ENCODE results near the gene IQGAP2.

DNA sequence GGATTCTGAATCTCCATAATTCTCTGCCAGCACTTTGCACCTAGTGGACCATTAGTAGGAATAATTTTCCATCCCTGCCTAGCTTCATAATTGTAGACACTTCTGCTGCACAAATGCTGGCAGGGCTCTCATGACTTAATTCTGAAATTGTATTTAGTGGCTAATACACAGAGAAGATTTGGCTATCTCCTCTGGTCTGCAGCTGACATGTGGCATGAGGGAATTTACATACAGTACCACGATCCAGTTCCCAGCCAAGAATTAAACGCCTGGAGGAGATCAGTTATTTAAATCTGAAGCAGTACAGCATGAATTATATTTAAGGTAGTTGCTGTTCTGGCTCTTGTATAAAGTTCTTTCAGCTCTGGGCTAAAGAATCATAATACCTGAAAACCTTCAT is 46.5 kb downstream of the IQGAP2 start:
- TF ChIP-seq ZNF37A (tag by site-specific recombination; IDR thresholded peaks at IDR 0.05): no peak
- TF ChIP-seq, protein P1, sequence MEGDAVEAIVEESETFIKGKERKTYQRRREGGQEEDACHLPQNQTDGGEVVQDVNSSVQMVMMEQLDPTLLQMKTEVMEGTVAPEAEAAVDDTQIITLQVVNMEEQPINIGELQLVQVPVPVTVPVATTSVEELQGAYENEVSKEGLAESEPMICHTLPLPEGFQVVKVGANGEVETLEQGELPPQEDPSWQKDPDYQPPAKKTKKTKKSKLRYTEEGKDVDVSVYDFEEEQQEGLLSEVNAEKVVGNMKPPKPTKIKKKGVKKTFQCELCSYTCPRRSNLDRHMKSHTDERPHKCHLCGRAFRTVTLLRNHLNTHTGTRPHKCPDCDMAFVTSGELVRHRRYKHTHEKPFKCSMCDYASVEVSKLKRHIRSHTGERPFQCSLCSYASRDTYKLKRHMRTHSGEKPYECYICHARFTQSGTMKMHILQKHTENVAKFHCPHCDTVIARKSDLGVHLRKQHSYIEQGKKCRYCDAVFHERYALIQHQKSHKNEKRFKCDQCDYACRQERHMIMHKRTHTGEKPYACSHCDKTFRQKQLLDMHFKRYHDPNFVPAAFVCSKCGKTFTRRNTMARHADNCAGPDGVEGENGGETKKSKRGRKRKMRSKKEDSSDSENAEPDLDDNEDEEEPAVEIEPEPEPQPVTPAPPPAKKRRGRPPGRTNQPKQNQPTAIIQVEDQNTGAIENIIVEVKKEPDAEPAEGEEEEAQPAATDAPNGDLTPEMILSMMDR (tag by site-specific recombination; IDR thresholded peaks at IDR 0.05): no peak
- TF ChIP-seq ZNF146 (tag by site-specific recombination; IDR thresholded peaks at IDR 0.05): no peak
- TF ChIP-seq ZNF785 (tag by site-specific recombination; IDR thresholded peaks at IDR 0.05): no peak
- TF ChIP-seq ZNF510 (tag by site-specific recombination; IDR thresholded peaks at IDR 0.05; ENCODE audit: insufficient replicate concordance): no peak
- TF ChIP-seq, protein P2, sequence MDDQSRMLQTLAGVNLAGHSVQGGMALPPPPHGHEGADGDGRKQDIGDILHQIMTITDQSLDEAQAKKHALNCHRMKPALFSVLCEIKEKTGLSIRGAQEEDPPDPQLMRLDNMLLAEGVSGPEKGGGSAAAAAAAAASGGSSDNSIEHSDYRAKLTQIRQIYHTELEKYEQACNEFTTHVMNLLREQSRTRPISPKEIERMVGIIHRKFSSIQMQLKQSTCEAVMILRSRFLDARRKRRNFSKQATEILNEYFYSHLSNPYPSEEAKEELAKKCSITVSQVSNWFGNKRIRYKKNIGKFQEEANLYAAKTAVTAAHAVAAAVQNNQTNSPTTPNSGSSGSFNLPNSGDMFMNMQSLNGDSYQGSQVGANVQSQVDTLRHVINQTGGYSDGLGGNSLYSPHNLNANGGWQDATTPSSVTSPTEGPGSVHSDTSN (CRISPR knock-in tag; IDR thresholded peaks at IDR 0.05): no peak
- TF ChIP-seq, protein P3, sequence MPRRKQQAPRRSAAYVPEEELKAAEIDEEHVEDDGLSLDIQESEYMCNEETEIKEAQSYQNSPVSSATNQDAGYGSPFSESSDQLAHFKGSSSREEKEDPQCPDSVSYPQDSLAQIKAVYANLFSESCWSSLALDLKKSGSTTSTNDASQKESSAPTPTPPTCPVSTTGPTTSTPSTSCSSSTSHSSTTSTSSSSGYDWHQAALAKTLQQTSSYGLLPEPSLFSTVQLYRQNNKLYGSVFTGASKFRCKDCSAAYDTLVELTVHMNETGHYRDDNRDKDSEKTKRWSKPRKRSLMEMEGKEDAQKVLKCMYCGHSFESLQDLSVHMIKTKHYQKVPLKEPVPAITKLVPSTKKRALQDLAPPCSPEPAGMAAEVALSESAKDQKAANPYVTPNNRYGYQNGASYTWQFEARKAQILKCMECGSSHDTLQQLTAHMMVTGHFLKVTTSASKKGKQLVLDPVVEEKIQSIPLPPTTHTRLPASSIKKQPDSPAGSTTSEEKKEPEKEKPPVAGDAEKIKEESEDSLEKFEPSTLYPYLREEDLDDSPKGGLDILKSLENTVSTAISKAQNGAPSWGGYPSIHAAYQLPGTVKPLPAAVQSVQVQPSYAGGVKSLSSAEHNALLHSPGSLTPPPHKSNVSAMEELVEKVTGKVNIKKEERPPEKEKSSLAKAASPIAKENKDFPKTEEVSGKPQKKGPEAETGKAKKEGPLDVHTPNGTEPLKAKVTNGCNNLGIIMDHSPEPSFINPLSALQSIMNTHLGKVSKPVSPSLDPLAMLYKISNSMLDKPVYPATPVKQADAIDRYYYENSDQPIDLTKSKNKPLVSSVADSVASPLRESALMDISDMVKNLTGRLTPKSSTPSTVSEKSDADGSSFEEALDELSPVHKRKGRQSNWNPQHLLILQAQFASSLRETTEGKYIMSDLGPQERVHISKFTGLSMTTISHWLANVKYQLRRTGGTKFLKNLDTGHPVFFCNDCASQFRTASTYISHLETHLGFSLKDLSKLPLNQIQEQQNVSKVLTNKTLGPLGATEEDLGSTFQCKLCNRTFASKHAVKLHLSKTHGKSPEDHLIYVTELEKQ (tag by site-specific recombination; IDR thresholded peaks at IDR 0.05; ENCODE audit: borderline replicate concordance): no peak

Data from HEK293 (cell line).